ENCODE data around the gene ATAD1. TPM values are rescaled to one million over a fixed set of nuclear protein-coding genes. Genes with fewer than 3 reads are reported as not detected.

Gene ATAD1
- total RNA-seq, 1 donor from 2014 or later, result 54.9 TPM

GRCh38 chr10:87716348-87716670 lies 101.7 kb downstream of the ATAD1 start:
- H3K27ac Mint-ChIP-seq (ENCODE audit: unreplicated experiment), result no peak overlapping the region
- peaks cover 27% of the 10 kb centered on the region for H3K36me3 Mint-ChIP-seq (ENCODE audit: low read depth)

GRCh38 chr10:87715552-87716347 lies 102.3 kb downstream of the ATAD1 start:
- H3K9me3 Mint-ChIP-seq (ENCODE audit: low read depth), result no peaks in the 10 kb centered on the region
- no peak overlapping the region for H3K27ac Mint-ChIP-seq (ENCODE audit: unreplicated experiment)
- H3K27me3 Mint-ChIP-seq (ENCODE audit: low read depth), result no peaks in the 10 kb centered on the region
- no peak for DNase-seq (ENCODE audit: low spot score)
- H3K4me3 Mint-ChIP-seq (ENCODE audit: unreplicated experiment), result no peak overlapping the region
- H3K4me1 Mint-ChIP-seq (ENCODE audit: low read depth), result no peaks in the 10 kb centered on the region
- H3K36me3 Mint-ChIP-seq (ENCODE audit: low read depth), result peaks cover 27% of the 10 kb centered on the region
- TF ChIP-seq CTCF (IDR thresholded peaks at IDR 0.05), result no peak

More at GRCh38 chr10:87716348-87716670, 101.7 kb downstream of the ATAD1 start:
- no peak overlapping the region for H3K4me3 Mint-ChIP-seq (ENCODE audit: unreplicated experiment)
- no peaks in the 10 kb centered on the region for H3K27me3 Mint-ChIP-seq (ENCODE audit: low read depth)
- H3K4me1 Mint-ChIP-seq (ENCODE audit: low read depth), result no peaks in the 10 kb centered on the region
- DNase-seq (ENCODE audit: low spot score), result no peak
- no peak for TF ChIP-seq CTCF (IDR thresholded peaks at IDR 0.05)
- no peaks in the 10 kb centered on the region for H3K9me3 Mint-ChIP-seq (ENCODE audit: low read depth)

GRCh38 chr10:87713707-87714106 lies 104.3 kb downstream of the ATAD1 start:
- no peak overlapping the region for H3K27ac Mint-ChIP-seq (ENCODE audit: unreplicated experiment)
- no peaks in the 10 kb centered on the region for H3K9me3 Mint-ChIP-seq (ENCODE audit: low read depth)
- no peaks in the 10 kb centered on the region for H3K4me1 Mint-ChIP-seq (ENCODE audit: low read depth)
- H3K27me3 Mint-ChIP-seq (ENCODE audit: low read depth), result no peaks in the 10 kb centered on the region
- no peak for DNase-seq (ENCODE audit: low spot score)
- H3K36me3 Mint-ChIP-seq (ENCODE audit: low read depth), result peaks cover 30% of the 10 kb centered on the region
- no peak overlapping the region for H3K4me3 Mint-ChIP-seq (ENCODE audit: unreplicated experiment)
- TF ChIP-seq CTCF (IDR thresholded peaks at IDR 0.05), result no peak

- no peak for TF ChIP-seq CTCF (IDR thresholded peaks at IDR 0.05)
Measured at GRCh38 chr10:87712913-87713616, 105.0 kb downstream of the ATAD1 start.

GRCh38 chr10:87707254-87707653 lies 110.8 kb downstream of the ATAD1 start:
- Mint-ChIP-seq H3K9me3 (ENCODE audit: low read depth) (no peaks in the 10 kb centered on the region), H3K27me3 (ENCODE audit: low read depth) (no peaks in the 10 kb centered on the region), H3K4me3 (ENCODE audit: unreplicated experiment) (no peak overlapping the region), H3K27ac (ENCODE audit: unreplicated experiment) (no peak overlapping the region), H3K36me3 (ENCODE audit: low read depth) (peaks cover 5% of the 10 kb centered on the region), H3K4me1 (ENCODE audit: low read depth) (no peaks in the 10 kb centered on the region)
- TF ChIP-seq CTCF (IDR thresholded peaks at IDR 0.05), result no peak
- DNase-seq (ENCODE audit: low spot score), result no peak

More at GRCh38 chr10:87712913-87713616, 105.0 kb downstream of the ATAD1 start:
- DNase-seq (ENCODE audit: low spot score), result no peak
- H3K4me3 Mint-ChIP-seq (ENCODE audit: unreplicated experiment), result no peak overlapping the region
- H3K9me3 Mint-ChIP-seq (ENCODE audit: low read depth), result no peaks in the 10 kb centered on the region
- no peaks in the 10 kb centered on the region for H3K27me3 Mint-ChIP-seq (ENCODE audit: low read depth)
- no peak overlapping the region for H3K27ac Mint-ChIP-seq (ENCODE audit: unreplicated experiment)
- H3K36me3 Mint-ChIP-seq (ENCODE audit: low read depth), result peaks cover 28% of the 10 kb centered on the region
- H3K4me1 Mint-ChIP-seq (ENCODE audit: low read depth), result no peaks in the 10 kb centered on the region

Data from chondrocyte (in vitro differentiated cells).